PFSK-1 (cell line): Measurements from ENCODE around the gene MYMK.

Source experiments
- FOXP2 ChIP-seq: optimal IDR thresholded peaks from 2 replicates; pipeline ENCODE3; 2011; ENCODE audit warnings: borderline replicate concordance, control low read depth, inconsistent platforms; ENCODE audit not compliant: insufficient read depth; ENCODE audit errors: extremely low read length, extremely low read depth
- POLR2AphosphoS5 ChIP-seq: IDR thresholded peaks from 2 replicates; pipeline ENCODE4 v1.6.1; 2012; ENCODE audit warnings: low read depth, mild to moderate bottlenecking, control low read depth, low read length, moderate library complexity
- REST ChIP-seq, 2 experiments: IDR thresholded peaks; 2 replicates each; pipeline versions ENCODE4 v1.6.1 to v1.8.0; 2011 to 2012; ENCODE audit warnings: low read depth in 2 of 2, low read length in 2 of 2, control low read depth in 1 of 2, inconsistent platforms in 1 of 2, mild to moderate bottlenecking in 1 of 2, moderate library complexity in 1 of 2; ENCODE audit not compliant: insufficient read depth in 1 of 2
- SIN3A ChIP-seq: IDR thresholded peaks from 2 replicates; pipeline ENCODE4 v1.6.1; 2012; ENCODE audit warnings: mild to moderate bottlenecking, low read length, moderate library complexity, borderline replicate concordance; ENCODE audit not compliant: insufficient read depth
- TAF1 ChIP-seq: IDR thresholded peaks from 2 replicates; pipeline ENCODE4 v1.6.1; 2012; ENCODE audit warnings: low read length, control low read depth, borderline replicate concordance; ENCODE audit not compliant: insufficient read depth

MYMK gene

GRCh38 chr9:133527444-133527920 is 2.7 kb upstream of the MYMK start:
- TF ChIP-seq SIN3A (no peak), REST (IDR thresholded peaks at IDR 0.05; ENCODE audit: insufficient read depth in 1 of 2, low read depth in 2 of 2, low read length in 2 of 2) (no peak), TAF1 (no peak), POLR2AphosphoS5 (no peak), FOXP2 (no peak)

GRCh38 chr9:133526721-133527321 is 2.1 kb upstream of the MYMK start:
- no peak for TF ChIP-seq TAF1
- no peak for TF ChIP-seq REST (IDR thresholded peaks at IDR 0.05; ENCODE audit: insufficient read depth in 1 of 2, low read depth in 2 of 2, low read length in 2 of 2)
- TF ChIP-seq POLR2AphosphoS5: no peak
- TF ChIP-seq SIN3A: no peak
- TF ChIP-seq FOXP2: no peak

GRCh38 chr9:133525677-133526076 is 918 bp upstream of the MYMK start:
- no peak for TF ChIP-seq POLR2AphosphoS5
- TF ChIP-seq TAF1: no peak
- TF ChIP-seq SIN3A: no peak
- no peak for TF ChIP-seq FOXP2
- no peak for TF ChIP-seq REST (IDR thresholded peaks at IDR 0.05; ENCODE audit: insufficient read depth in 1 of 2, low read depth in 2 of 2, low read length in 2 of 2)

GRCh38 chr9:133524146-133524545 is 613 bp downstream of the MYMK start:
- TF ChIP-seq FOXP2 (no peak), REST (IDR thresholded peaks at IDR 0.05; ENCODE audit: insufficient read depth in 1 of 2, low read depth in 2 of 2, low read length in 2 of 2) (no peak), SIN3A (no peak), TAF1 (no peak), POLR2AphosphoS5 (no peak)
